Smooth muscle cell (in vitro differentiated cells): ENCODE results near the gene TRPM6. TPM values are rescaled to one million over a fixed set of nuclear protein-coding genes. Genes with fewer than 3 reads are reported as not detected.

Experiments
- DNase-seq: peaks from one replicate; lab custom pipeline; 2025; ENCODE audit not compliant: unreplicated experiment; lab: John Stamatoyannopoulos, UW
- H2AFZ ChIP-seq: fragments of 200-600 bp; sonication (generic); 2 replicates; pipeline ENCODE4 v1.6.0; 2016; ENCODE audit warnings: antibody characterized with exemption, low read depth, mild to moderate bottlenecking
- H3F3A ChIP-seq: fragments of 200-600 bp; sonication (generic); 2 replicates; pipeline ENCODE4 v1.6.0; 2017; ENCODE audit warnings: antibody characterized with exemption, low read depth
- H3K27ac ChIP-seq: fragments of 200-600 bp; sonication (generic); 2 replicates; pipeline ENCODE4 v1.5.1; 2016; ENCODE audit warnings: low read depth, mild to moderate bottlenecking
- H3K27me3 ChIP-seq: fragments of 200-600 bp; sonication (generic); 2 replicates; pipeline ENCODE4 v1.6.1; 2016; ENCODE audit warnings: low read depth, mild to moderate bottlenecking
- H3K36me3 ChIP-seq: fragments of 200-600 bp; sonication (generic); 2 replicates; pipeline ENCODE4 v1.5.1; 2016; ENCODE audit warnings: low read depth
- H3K4me1 ChIP-seq: fragments of 200-600 bp; sonication (generic); 2 replicates; pipeline ENCODE4 v1.5.1; 2016; ENCODE audit warnings: low read depth
- H3K4me2 ChIP-seq: fragments of 200-600 bp; sonication (generic); 2 replicates; pipeline ENCODE4 v1.6.0; 2016; ENCODE audit warnings: mild to moderate bottlenecking
- H3K4me3 ChIP-seq: fragments of 200-600 bp; sonication (generic); 2 replicates; pipeline ENCODE4 v1.5.1; 2016; ENCODE audit warnings: mild to moderate bottlenecking
- H3K79me2 ChIP-seq: fragments of 200-600 bp; sonication (generic); 2 replicates; pipeline ENCODE4 v1.6.0; 2016; ENCODE audit warnings: low read depth, mild to moderate bottlenecking
- H3K9ac ChIP-seq: fragments of 200-600 bp; sonication (generic); 2 replicates; pipeline ENCODE4 v1.6.0; 2016; ENCODE audit warnings: low read depth
- H3K9me3 ChIP-seq: fragments of 200-600 bp; sonication (generic); replicated peaks from 2 replicates; pipeline ENCODE4 v1.5.1; 2016; ENCODE audit warnings: low read depth
- H4K20me1 ChIP-seq: fragments of 200-600 bp; sonication (generic); 2 replicates; pipeline ENCODE4 v1.6.0; 2016; ENCODE audit warnings: low read depth
- WGBS: methylation state at CpG from one replicate; pipeline ENCODE4 v1.1.7; 2016; ENCODE audit warnings: low lambda C conversion rate; 5-methylcytosine and 5-hydroxymethylcytosine counted together
- polyA plus RNA-seq: library from polyadenylated mRNA; unstranded; fragments of >200 nt; fragmentation: Nextera tagmentation; extraction: Ambion mirVana; gene quantifications from 2 replicates; pipeline ENCODE4 v1.2.1, GENCODE V29; 2016
- total RNA-seq: library from RNA; depleted of rRNA; stranded (reverse); fragments of >200 nt; gene quantifications from 2 replicates; pipeline ENCODE4 v1.2.3, GENCODE V29; 2014
- TF ChIP-seq, protein P1 (sequence below): fragments of 200-600 bp; sonication (generic); IDR thresholded peaks from 2 replicates; pipeline ENCODE4 v1.5.1; 2017; ENCODE audit warnings: borderline replicate concordance, mild to moderate bottlenecking, antibody characterized with exemption; ENCODE audit not compliant: insufficient read depth, poor library complexity, severe bottlenecking

The TRPM6 gene
- total and polyA plus RNA-seq, 2 experiments from 2014 or later, result 0.04 TPM; not detected in 1

DNA sequence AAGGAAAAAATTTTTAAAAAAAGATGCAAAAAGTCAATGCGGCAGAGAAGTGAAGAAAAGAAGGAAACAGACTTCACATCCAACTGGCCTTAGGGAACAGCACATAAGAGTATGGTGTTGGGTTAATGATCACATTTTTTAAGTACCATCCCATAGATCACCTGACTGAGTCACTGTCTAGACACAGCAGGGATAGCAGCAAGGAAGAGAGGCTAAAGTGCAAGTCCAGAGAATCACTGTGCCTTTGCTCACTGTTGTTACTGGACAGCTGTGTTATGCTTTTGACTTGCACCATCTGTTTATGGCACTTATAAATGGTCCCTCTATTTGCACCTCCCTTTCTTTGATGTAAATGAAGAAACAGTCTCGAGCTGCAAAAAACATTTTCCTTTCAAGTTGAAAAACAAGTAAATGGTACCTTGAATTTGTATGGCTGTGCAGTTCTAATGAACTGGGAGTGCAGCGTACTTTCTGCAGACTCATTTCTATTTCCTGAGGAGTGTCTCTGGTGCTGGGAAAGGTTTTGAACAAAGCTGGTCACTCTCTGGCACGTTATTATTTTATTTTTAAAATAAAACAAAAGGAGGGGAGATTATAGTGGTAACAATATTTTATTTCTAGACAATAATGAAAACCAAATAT is 84.2 kb downstream of the TRPM6 start:
- H2AFZ ChIP-seq, result no peak overlapping the region
- no peak for DNase-seq
- H3K79me2 ChIP-seq, result no peaks in the 10 kb centered on the region
- no peak overlapping the region for H3K4me2 ChIP-seq
- H3K27ac ChIP-seq, result peak overlapping the region; percentile 84
- no peaks in the 10 kb centered on the region for H3K36me3 ChIP-seq
- no peaks in the 10 kb centered on the region for H3K4me1 ChIP-seq
- H3K9me3 ChIP-seq, result no peaks in the 10 kb centered on the region
- H3K9ac ChIP-seq, result no peak overlapping the region
- TF ChIP-seq, protein P1, sequence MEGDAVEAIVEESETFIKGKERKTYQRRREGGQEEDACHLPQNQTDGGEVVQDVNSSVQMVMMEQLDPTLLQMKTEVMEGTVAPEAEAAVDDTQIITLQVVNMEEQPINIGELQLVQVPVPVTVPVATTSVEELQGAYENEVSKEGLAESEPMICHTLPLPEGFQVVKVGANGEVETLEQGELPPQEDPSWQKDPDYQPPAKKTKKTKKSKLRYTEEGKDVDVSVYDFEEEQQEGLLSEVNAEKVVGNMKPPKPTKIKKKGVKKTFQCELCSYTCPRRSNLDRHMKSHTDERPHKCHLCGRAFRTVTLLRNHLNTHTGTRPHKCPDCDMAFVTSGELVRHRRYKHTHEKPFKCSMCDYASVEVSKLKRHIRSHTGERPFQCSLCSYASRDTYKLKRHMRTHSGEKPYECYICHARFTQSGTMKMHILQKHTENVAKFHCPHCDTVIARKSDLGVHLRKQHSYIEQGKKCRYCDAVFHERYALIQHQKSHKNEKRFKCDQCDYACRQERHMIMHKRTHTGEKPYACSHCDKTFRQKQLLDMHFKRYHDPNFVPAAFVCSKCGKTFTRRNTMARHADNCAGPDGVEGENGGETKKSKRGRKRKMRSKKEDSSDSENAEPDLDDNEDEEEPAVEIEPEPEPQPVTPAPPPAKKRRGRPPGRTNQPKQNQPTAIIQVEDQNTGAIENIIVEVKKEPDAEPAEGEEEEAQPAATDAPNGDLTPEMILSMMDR, result no peak
- no peak overlapping the region for H3K4me3 ChIP-seq
- no peaks in the 10 kb centered on the region for H4K20me1 ChIP-seq
- H3F3A ChIP-seq, result no peaks in the 10 kb centered on the region
- no peaks in the 10 kb centered on the region for H3K27me3 ChIP-seq
- 79% methylated on average over 4 of the region's 4 CpGs for WGBS

- WGBS, result 90% methylated on average over 7 of the region's 7 CpGs
- Histone ChIP-seq H3K9ac (no peak overlapping the region), H3K36me3 (no peaks in the 10 kb centered on the region), H3K4me3 (no peak overlapping the region), H3K9me3 (no peaks in the 10 kb centered on the region), H4K20me1 (no peaks in the 10 kb centered on the region), H3K79me2 (no peaks in the 10 kb centered on the region), H3K4me2 (no peak overlapping the region), H3K27me3 (no peaks in the 10 kb centered on the region), H3K27ac (no peak overlapping the region), H3F3A (no peaks in the 10 kb centered on the region), H3K4me1 (no peaks in the 10 kb centered on the region), H2AFZ (no peak overlapping the region)
- TF ChIP-seq, protein P1, result no peak
- DNase-seq, result no peak
These were observed 87.5 kb downstream of the TRPM6 start for GRCh38 chr9:74800226-74800625.

DNA sequence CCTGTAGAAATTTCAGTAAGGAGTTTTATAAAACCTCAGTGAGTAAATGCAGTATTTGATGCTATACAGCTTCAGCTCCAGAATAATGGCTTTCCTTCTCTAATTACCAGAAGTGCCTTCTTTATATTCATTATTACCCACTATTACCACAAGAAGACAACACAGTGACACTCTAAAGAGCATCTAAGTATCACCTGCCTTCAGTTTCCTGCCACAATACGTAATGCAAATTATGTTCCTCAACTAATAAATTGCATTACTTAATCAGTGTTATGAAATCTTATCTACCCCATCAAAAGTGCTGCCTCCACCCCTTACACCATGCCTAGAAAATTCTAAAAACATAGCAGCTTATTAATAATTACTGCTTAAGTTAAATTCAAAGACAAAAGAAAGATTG is 91.9 kb downstream of the TRPM6 start:
- no peak overlapping the region for H3K9ac ChIP-seq
- no peak for DNase-seq
- H3K27me3 ChIP-seq, result no peaks in the 10 kb centered on the region
- no peak overlapping the region for H3K27ac ChIP-seq
- no peaks in the 10 kb centered on the region for H3K36me3 ChIP-seq
- no peaks in the 10 kb centered on the region for H4K20me1 ChIP-seq
- no peaks in the 10 kb centered on the region for H3K4me1 ChIP-seq
- H3K4me2 ChIP-seq, result no peak overlapping the region
- 50% methylated on average over 1 of the region's 1 CpG for WGBS
- no peak overlapping the region for H2AFZ ChIP-seq
- TF ChIP-seq, protein P1, result no peak
- H3K9me3 ChIP-seq, result no peaks in the 10 kb centered on the region
- H3F3A ChIP-seq, result no peaks in the 10 kb centered on the region
- H3K79me2 ChIP-seq, result no peaks in the 10 kb centered on the region
- H3K4me3 ChIP-seq, result no peak overlapping the region

- H3K4me2 ChIP-seq, result no peak overlapping the region
- TF ChIP-seq, protein P1, result no peak
- no peaks in the 10 kb centered on the region for H3F3A ChIP-seq
- 88% methylated on average over 4 of the region's 4 CpGs for WGBS
- no peak overlapping the region for H3K27ac ChIP-seq
- H2AFZ ChIP-seq, result no peak overlapping the region
- H3K79me2 ChIP-seq, result no peaks in the 10 kb centered on the region
- no peaks in the 10 kb centered on the region for H3K36me3 ChIP-seq
- H3K9me3 ChIP-seq, result no peaks in the 10 kb centered on the region
- H3K4me3 ChIP-seq, result no peak overlapping the region
- H3K9ac ChIP-seq, result no peak overlapping the region
- H3K4me1 ChIP-seq, result no peaks in the 10 kb centered on the region
- DNase-seq, result no peak
- H4K20me1 ChIP-seq, result no peaks in the 10 kb centered on the region
- no peaks in the 10 kb centered on the region for H3K27me3 ChIP-seq
These were observed 92.6 kb downstream of the TRPM6 start for GRCh38 chr9:74795081-74795480.
